Keratinocyte (primary cell): ENCODE data around the gene CAMP. TPM values are rescaled to one million over a fixed set of nuclear protein-coding genes. Genes with fewer than 3 reads are reported as not detected.

Experiments used
- DNase-seq: peaks from one replicate; pipeline ENCODE4 v3.0.0-alpha.2; 2011; ENCODE audit warnings: low read depth, missing footprints, low spot score
- FAIRE-seq: peaks from 2 replicates; lab custom pipeline; 2011; peaks lifted over from hg19 to GRCh38; lab: Jason Lieb, UNC
- H2AFZ ChIP-seq: 2 replicates; pipeline ENCODE4 v1.6.0; 2012; ENCODE audit warnings: low read length, control low read depth, inconsistent platforms; ENCODE audit not compliant: control insufficient read depth
- H3K27ac ChIP-seq: 2 replicates; pipeline ENCODE4 v1.5.1; 2011; ENCODE audit warnings: low read length; ENCODE audit not compliant: control insufficient read depth, insufficient read depth
- H3K27me3 ChIP-seq: 3 replicates; pipeline ENCODE4 v1.6.0; 2011; ENCODE audit warnings: low read length; ENCODE audit not compliant: control insufficient read depth, insufficient read depth; ENCODE audit errors: extremely low read depth
- H3K36me3 ChIP-seq, 2 experiments: 2 replicates in 1 of 2; 3 replicates in 1 of 2; pipeline ENCODE4 v1.5.1; 2011; ENCODE audit warnings: low read length in 2 of 2, mild to moderate bottlenecking in 1 of 2; ENCODE audit not compliant: control insufficient read depth in 2 of 2, insufficient read depth in 2 of 2; ENCODE audit errors: extremely low read depth in 1 of 2
- H3K4me1 ChIP-seq: 3 replicates; pipeline ENCODE4 v1.5.1; 2011; ENCODE audit warnings: low read length; ENCODE audit not compliant: control insufficient read depth, insufficient read depth; ENCODE audit errors: extremely low read depth
- H3K4me2 ChIP-seq: 3 replicates; pipeline ENCODE4 v1.6.0; 2011; ENCODE audit warnings: low read depth, low read length; ENCODE audit not compliant: control insufficient read depth, insufficient read depth; ENCODE audit errors: extremely low read depth
- H3K4me3 ChIP-seq, 3 experiments: fragments of 200-600 bp in 1 of 3; sonication (generic) in 1 of 3; 2 replicates in 2 of 3; 3 replicates in 1 of 3; pipeline ENCODE4 v1.5.1; 2011 to 2016; ENCODE audit warnings: low read length in 3 of 3, mild to moderate bottlenecking in 3 of 3, control low read depth in 2 of 3, inconsistent platforms in 1 of 3, low read depth in 1 of 3, mixed read lengths in 1 of 3, mixed run types in 1 of 3, moderate library complexity in 1 of 3; ENCODE audit not compliant: control insufficient read depth in 2 of 3, insufficient read depth in 2 of 3; ENCODE audit errors: extremely low read depth in 1 of 3
- H3K79me2 ChIP-seq: 2 replicates; pipeline ENCODE4 v1.6.0; 2012; ENCODE audit warnings: low read length; ENCODE audit not compliant: control insufficient read depth, insufficient read depth
- H3K9ac ChIP-seq: 3 replicates; pipeline ENCODE4 v1.6.0; 2011; ENCODE audit warnings: low read length; ENCODE audit not compliant: control insufficient read depth, insufficient read depth; ENCODE audit errors: extremely low read depth
- H3K9me1 ChIP-seq: 3 replicates; pipeline ENCODE4 v1.6.0; 2011; ENCODE audit warnings: low read length; ENCODE audit not compliant: control insufficient read depth, insufficient read depth; ENCODE audit errors: extremely low read depth
- H3K9me3 ChIP-seq: 2 replicates; pipeline ENCODE4 v1.5.1; 2012; ENCODE audit warnings: low read depth, low read length; ENCODE audit not compliant: control insufficient read depth
- H4K20me1 ChIP-seq: 3 replicates; pipeline ENCODE4 v1.6.0; 2011; ENCODE audit warnings: low read length; ENCODE audit not compliant: control insufficient read depth, insufficient read depth; ENCODE audit errors: extremely low read depth
- EZH2 ChIP-seq: IDR thresholded peaks from one replicate; pipeline ENCODE4 v1.6.1; 2012; ENCODE audit warnings: inconsistent platforms, mild to moderate bottlenecking, low read length, moderate library complexity
- dilution Hi-C: fragments of 300-500 bp; cut with MboI; formaldehyde crosslinking; loops from one replicate; pipeline ENCODE4 v1.7.0; 2020; ENCODE audit warnings: low sequenced_read_pairs; ENCODE audit not compliant: extremely low pct_ligation_motif_present
- polyA plus RNA-seq, 5 experiments: library from polyadenylated mRNA; depleted of rRNA in 3 of 5; stranded (reverse) in 3 of 5; stranded (forward) in 1 of 5; unstranded in 1 of 5; fragments of >200 nt; gene quantifications; 1 replicate in 1 of 5; 2 replicates in 3 of 5; 3 replicates in 1 of 5; pipeline versions ENCODE4 v1.2.1 to v1.2.3, GENCODE V29; 2011 to 2012; ENCODE audit warnings: missing spikeins in 2 of 5, low read depth in 1 of 5, low replicate concordance in 1 of 5
- TF ChIP-seq, protein P1 (sequence below), 3 experiments: IDR thresholded peaks in 1 of 3; conservative IDR thresholded peaks in 1 of 3; optimal IDR thresholded peaks in 1 of 3; 2 replicates in 2 of 3; 3 replicates in 1 of 3; pipeline versions ENCODE3 to v1.5.1; 2011; ENCODE audit warnings: low read length in 3 of 3, mild to moderate bottlenecking in 3 of 3, moderate library complexity in 2 of 3, control low read depth in 1 of 3, inconsistent platforms in 1 of 3; ENCODE audit not compliant: insufficient read depth in 2 of 3; ENCODE audit errors: extremely low read depth in 1 of 3

The CAMP gene
- polyA plus RNA-seq, 1 donor (not counting 4 experiments of a cell fraction or from before 2014, with no cell fraction given), result 0.66 TPM

DNA sequence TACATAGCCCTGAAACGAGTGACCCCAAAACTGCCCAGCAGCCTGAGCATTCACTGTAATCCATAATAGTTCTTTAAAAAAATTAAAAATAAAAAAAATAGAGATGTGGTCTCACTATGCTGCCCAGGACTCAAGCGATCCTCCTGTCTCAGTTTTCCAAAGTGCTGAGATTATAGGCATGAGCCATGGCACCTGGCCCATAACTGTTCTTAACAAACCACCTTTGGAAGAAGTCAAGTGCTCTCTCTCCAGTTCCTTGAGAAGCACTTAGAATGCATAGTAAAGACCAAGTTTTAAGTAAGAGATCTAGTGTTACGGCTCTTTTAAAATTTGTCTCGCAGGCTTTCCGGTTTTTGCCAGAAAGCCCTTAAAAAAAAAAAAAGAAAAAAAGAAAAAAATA, 43.3 kb upstream of the CAMP start:
- no peaks in the 10 kb centered on the region for H3K4me1 ChIP-seq
- no peaks in the 10 kb centered on the region for H3K9me3 ChIP-seq
- dilution Hi-C loops, result no loop called here
- H3K4me2 ChIP-seq, result no peak overlapping the region
- no peaks in the 10 kb centered on the region for H4K20me1 ChIP-seq
- no peak overlapping the region for H3K9ac ChIP-seq
- peaks cover 0 to 14% of the 10 kb centered on the region in 2 experiments for H3K36me3 ChIP-seq
- FAIRE-seq (no peak), DNase-seq (no peak)
- peaks cover 5% of the 10 kb centered on the region for H3K79me2 ChIP-seq
- TF ChIP-seq EZH2, result no peak
- TF ChIP-seq, protein P1, sequence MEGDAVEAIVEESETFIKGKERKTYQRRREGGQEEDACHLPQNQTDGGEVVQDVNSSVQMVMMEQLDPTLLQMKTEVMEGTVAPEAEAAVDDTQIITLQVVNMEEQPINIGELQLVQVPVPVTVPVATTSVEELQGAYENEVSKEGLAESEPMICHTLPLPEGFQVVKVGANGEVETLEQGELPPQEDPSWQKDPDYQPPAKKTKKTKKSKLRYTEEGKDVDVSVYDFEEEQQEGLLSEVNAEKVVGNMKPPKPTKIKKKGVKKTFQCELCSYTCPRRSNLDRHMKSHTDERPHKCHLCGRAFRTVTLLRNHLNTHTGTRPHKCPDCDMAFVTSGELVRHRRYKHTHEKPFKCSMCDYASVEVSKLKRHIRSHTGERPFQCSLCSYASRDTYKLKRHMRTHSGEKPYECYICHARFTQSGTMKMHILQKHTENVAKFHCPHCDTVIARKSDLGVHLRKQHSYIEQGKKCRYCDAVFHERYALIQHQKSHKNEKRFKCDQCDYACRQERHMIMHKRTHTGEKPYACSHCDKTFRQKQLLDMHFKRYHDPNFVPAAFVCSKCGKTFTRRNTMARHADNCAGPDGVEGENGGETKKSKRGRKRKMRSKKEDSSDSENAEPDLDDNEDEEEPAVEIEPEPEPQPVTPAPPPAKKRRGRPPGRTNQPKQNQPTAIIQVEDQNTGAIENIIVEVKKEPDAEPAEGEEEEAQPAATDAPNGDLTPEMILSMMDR (optimal IDR thresholded peaks at IDR 0.05 in 1 of 3, IDR thresholded peaks at IDR 0.05 in 1 of 3, conservative IDR thresholded peaks at IDR 0.05 in 1 of 3; ENCODE audit: extremely low read depth in 1 of 3, insufficient read depth in 2 of 3, low read length in 3 of 3), result no peak
- no peak overlapping the region for H3K27ac ChIP-seq
- H3K4me3 ChIP-seq, result no peak overlapping the region
- no peaks in the 10 kb centered on the region for H3K27me3 ChIP-seq
- no peaks in the 10 kb centered on the region for H3K9me1 ChIP-seq
- no peak overlapping the region for H2AFZ ChIP-seq

DNA sequence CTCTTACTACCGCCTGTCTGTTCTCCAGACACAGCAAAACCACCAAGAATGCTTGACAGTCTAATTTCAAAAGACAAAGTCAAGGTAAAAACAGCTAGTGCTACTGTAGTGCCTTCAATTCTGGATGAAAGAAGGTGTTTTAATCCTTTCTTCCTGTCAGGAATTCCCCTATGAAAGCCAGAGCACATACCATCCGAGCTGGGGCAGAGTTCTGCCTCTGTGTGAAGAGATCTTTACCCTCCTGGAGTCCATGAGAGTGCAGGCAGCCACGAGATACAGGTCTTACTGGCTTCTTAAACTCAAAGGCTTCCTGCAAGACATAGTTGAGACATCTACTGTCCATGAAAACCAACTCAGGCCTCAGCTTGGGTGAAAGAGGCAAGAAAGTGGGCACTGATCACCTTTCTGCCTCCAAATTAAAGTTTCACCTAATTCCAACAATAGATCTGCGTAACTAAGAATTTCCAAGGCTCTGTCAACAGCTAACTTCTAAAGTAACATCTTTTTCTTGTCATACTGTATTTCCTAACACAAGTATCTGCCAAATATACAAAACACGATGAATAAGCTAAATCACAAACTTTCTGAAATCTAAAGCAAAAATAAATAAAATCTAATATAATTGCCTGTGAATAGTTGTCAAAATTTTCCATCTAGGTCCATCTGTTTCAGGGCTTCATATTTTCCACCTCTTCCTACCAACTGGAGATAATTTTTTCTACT, 42.6 kb upstream of the CAMP start:
- Histone ChIP-seq H3K27ac (no peak overlapping the region), H3K4me1 (peaks cover 6% of the 10 kb centered on the region), H4K20me1 (no peaks in the 10 kb centered on the region), H3K9me3 (no peaks in the 10 kb centered on the region), H2AFZ (no peak overlapping the region), H3K4me3 (no peak overlapping the region), H3K36me3 (peaks cover 0 to 19% of the 10 kb centered on the region in 2 experiments), H3K9ac (no peak overlapping the region), H3K4me2 (no peak overlapping the region), H3K27me3 (no peaks in the 10 kb centered on the region), H3K9me1 (no peaks in the 10 kb centered on the region), H3K79me2 (peaks cover 9% of the 10 kb centered on the region)
- DNase-seq, result no peak
- no peak for TF ChIP-seq EZH2
- TF ChIP-seq, protein P1 (optimal IDR thresholded peaks at IDR 0.05 in 1 of 3, IDR thresholded peaks at IDR 0.05 in 1 of 3, conservative IDR thresholded peaks at IDR 0.05 in 1 of 3; ENCODE audit: extremely low read depth in 1 of 3, insufficient read depth in 2 of 3, low read length in 3 of 3), result no peak
- dilution Hi-C loops, result no loop called here
- no peak for FAIRE-seq
